Smooth muscle cell (in vitro differentiated cells): ENCODE data around the gene C22orf31. TPM values are rescaled to one million over a fixed set of nuclear protein-coding genes. Genes with fewer than 3 reads are reported as not detected.

Experiments used
- DNase-seq: peaks from one replicate; lab custom pipeline; 2025; ENCODE audit not compliant: unreplicated experiment; lab: John Stamatoyannopoulos, UW
- H2AFZ ChIP-seq: fragments of 200-600 bp; sonication (generic); 2 replicates; pipeline ENCODE4 v1.6.0; 2016; ENCODE audit warnings: antibody characterized with exemption, low read depth, mild to moderate bottlenecking
- H3F3A ChIP-seq: fragments of 200-600 bp; sonication (generic); 2 replicates; pipeline ENCODE4 v1.6.0; 2017; ENCODE audit warnings: antibody characterized with exemption, low read depth
- H3K27ac ChIP-seq: fragments of 200-600 bp; sonication (generic); 2 replicates; pipeline ENCODE4 v1.5.1; 2016; ENCODE audit warnings: low read depth, mild to moderate bottlenecking
- H3K27me3 ChIP-seq: fragments of 200-600 bp; sonication (generic); 2 replicates; pipeline ENCODE4 v1.6.1; 2016; ENCODE audit warnings: low read depth, mild to moderate bottlenecking
- H3K36me3 ChIP-seq: fragments of 200-600 bp; sonication (generic); 2 replicates; pipeline ENCODE4 v1.5.1; 2016; ENCODE audit warnings: low read depth
- H3K4me1 ChIP-seq: fragments of 200-600 bp; sonication (generic); 2 replicates; pipeline ENCODE4 v1.5.1; 2016; ENCODE audit warnings: low read depth
- H3K4me2 ChIP-seq: fragments of 200-600 bp; sonication (generic); 2 replicates; pipeline ENCODE4 v1.6.0; 2016; ENCODE audit warnings: mild to moderate bottlenecking
- H3K4me3 ChIP-seq: fragments of 200-600 bp; sonication (generic); 2 replicates; pipeline ENCODE4 v1.5.1; 2016; ENCODE audit warnings: mild to moderate bottlenecking
- H3K79me2 ChIP-seq: fragments of 200-600 bp; sonication (generic); 2 replicates; pipeline ENCODE4 v1.6.0; 2016; ENCODE audit warnings: low read depth, mild to moderate bottlenecking
- H3K9ac ChIP-seq: fragments of 200-600 bp; sonication (generic); 2 replicates; pipeline ENCODE4 v1.6.0; 2016; ENCODE audit warnings: low read depth
- H3K9me3 ChIP-seq: fragments of 200-600 bp; sonication (generic); replicated peaks from 2 replicates; pipeline ENCODE4 v1.5.1; 2016; ENCODE audit warnings: low read depth
- H4K20me1 ChIP-seq: fragments of 200-600 bp; sonication (generic); 2 replicates; pipeline ENCODE4 v1.6.0; 2016; ENCODE audit warnings: low read depth
- CTCF ChIP-seq: fragments of 200-600 bp; sonication (generic); IDR thresholded peaks from 2 replicates; pipeline ENCODE4 v1.5.1; 2017; ENCODE audit warnings: borderline replicate concordance, mild to moderate bottlenecking, antibody characterized with exemption; ENCODE audit not compliant: insufficient read depth, poor library complexity, severe bottlenecking
- WGBS: methylation state at CpG from one replicate; pipeline ENCODE4 v1.1.7; 2016; ENCODE audit warnings: low lambda C conversion rate; 5-methylcytosine and 5-hydroxymethylcytosine counted together
- polyA plus RNA-seq: library from polyadenylated mRNA; unstranded; fragments of >200 nt; fragmentation: Nextera tagmentation; extraction: Ambion mirVana; gene quantifications from 2 replicates; pipeline ENCODE4 v1.2.1, GENCODE V29; 2016
- total RNA-seq: library from RNA; depleted of rRNA; stranded (reverse); fragments of >200 nt; gene quantifications from 2 replicates; pipeline ENCODE4 v1.2.3, GENCODE V29; 2014

The C22orf31 gene
- total and polyA plus RNA-seq, 2 experiments from 2014 or later = not detected

- H3K79me2 ChIP-seq = no peaks in the 10 kb centered on the region
- H2AFZ ChIP-seq = no peak overlapping the region
- 82% methylated on average over 4 of the region's 4 CpGs for WGBS
- H3K9me3 ChIP-seq = no peaks in the 10 kb centered on the region
- H3K4me1 ChIP-seq = peaks cover 14% of the 10 kb centered on the region
- H4K20me1 ChIP-seq = no peaks in the 10 kb centered on the region
- no peak overlapping the region for H3K27ac ChIP-seq
- H3K27me3 ChIP-seq = peaks cover 26% of the 10 kb centered on the region
- no peak overlapping the region for H3K4me2 ChIP-seq
- no peaks in the 10 kb centered on the region for H3F3A ChIP-seq
- H3K4me3 ChIP-seq = no peak overlapping the region
- no peaks in the 10 kb centered on the region for H3K36me3 ChIP-seq
- no peak overlapping the region for H3K9ac ChIP-seq
- DNase-seq = no peak
- no peak for TF ChIP-seq CTCF
Observed at GRCh38 chr22:29069463-29069862, 7.8 kb upstream of the C22orf31 start.

GRCh38 chr22:29065468-29066190 lies 4.0 kb upstream of the C22orf31 start:
- no peaks in the 10 kb centered on the region for H3K36me3 ChIP-seq
- H3K27ac ChIP-seq = no peak overlapping the region
- H2AFZ ChIP-seq = no peak overlapping the region
- TF ChIP-seq CTCF = no peak
- H3F3A ChIP-seq = no peaks in the 10 kb centered on the region
- no peaks in the 10 kb centered on the region for H3K9me3 ChIP-seq
- H4K20me1 ChIP-seq = no peaks in the 10 kb centered on the region
- H3K4me1 ChIP-seq = no peaks in the 10 kb centered on the region
- H3K27me3 ChIP-seq = peaks cover 7% of the 10 kb centered on the region
- H3K4me2 ChIP-seq = no peak overlapping the region
- 82% methylated on average over 7 of the region's 7 CpGs for WGBS
- H3K79me2 ChIP-seq = no peaks in the 10 kb centered on the region
- H3K4me3 ChIP-seq = no peak overlapping the region
- no peak overlapping the region for H3K9ac ChIP-seq
- no peak for DNase-seq

GRCh38 chr22:29062286-29062821 lies 723 bp upstream of the C22orf31 start:
- WGBS = 47% methylated on average over 8 of the region's 8 CpGs
- no peak overlapping the region for H2AFZ ChIP-seq
- H3K4me2 ChIP-seq = no peak overlapping the region
- H3K9ac ChIP-seq = no peak overlapping the region
- H3K36me3 ChIP-seq = no peaks in the 10 kb centered on the region
- H3K27ac ChIP-seq = no peak overlapping the region
- no peaks in the 10 kb centered on the region for H3K9me3 ChIP-seq
- no peaks in the 10 kb centered on the region for H3K4me1 ChIP-seq
- H3F3A ChIP-seq = no peaks in the 10 kb centered on the region
- no peaks in the 10 kb centered on the region for H4K20me1 ChIP-seq
- H3K27me3 ChIP-seq = no peaks in the 10 kb centered on the region
- DNase-seq = no peak
- H3K79me2 ChIP-seq = no peaks in the 10 kb centered on the region
- TF ChIP-seq CTCF = no peak
- H3K4me3 ChIP-seq = no peak overlapping the region

GRCh38 chr22:29060931-29061330 lies 700 bp downstream of the C22orf31 start:
- no peaks in the 10 kb centered on the region for H3K4me1 ChIP-seq
- no peak for TF ChIP-seq CTCF
- H2AFZ ChIP-seq = no peak overlapping the region
- H3K9ac ChIP-seq = no peak overlapping the region
- H4K20me1 ChIP-seq = no peaks in the 10 kb centered on the region
- no peak for DNase-seq
- no peak overlapping the region for H3K27ac ChIP-seq
- no peaks in the 10 kb centered on the region for H3F3A ChIP-seq
- no peaks in the 10 kb centered on the region for H3K36me3 ChIP-seq
- no peak overlapping the region for H3K4me2 ChIP-seq
- no peak overlapping the region for H3K4me3 ChIP-seq
- H3K79me2 ChIP-seq = no peaks in the 10 kb centered on the region
- 92% methylated on average over 7 of the region's 7 CpGs for WGBS
- no peaks in the 10 kb centered on the region for H3K9me3 ChIP-seq
- H3K27me3 ChIP-seq = no peaks in the 10 kb centered on the region
